SH-SY5Y (cell line): ENCODE data around the gene TTC39A.

ENCODE experiments used
- GATA2 ChIP-seq: IDR thresholded peaks from 2 replicates; pipeline ENCODE4 v1.6.1; 2011; ENCODE audit warnings: mild to moderate bottlenecking, low read depth, low read length
- GATA3 ChIP-seq: IDR thresholded peaks from 2 replicates; pipeline ENCODE4 v1.6.1; 2011; ENCODE audit warnings: low read depth, mild to moderate bottlenecking, low read length, moderate library complexity

DNA sequence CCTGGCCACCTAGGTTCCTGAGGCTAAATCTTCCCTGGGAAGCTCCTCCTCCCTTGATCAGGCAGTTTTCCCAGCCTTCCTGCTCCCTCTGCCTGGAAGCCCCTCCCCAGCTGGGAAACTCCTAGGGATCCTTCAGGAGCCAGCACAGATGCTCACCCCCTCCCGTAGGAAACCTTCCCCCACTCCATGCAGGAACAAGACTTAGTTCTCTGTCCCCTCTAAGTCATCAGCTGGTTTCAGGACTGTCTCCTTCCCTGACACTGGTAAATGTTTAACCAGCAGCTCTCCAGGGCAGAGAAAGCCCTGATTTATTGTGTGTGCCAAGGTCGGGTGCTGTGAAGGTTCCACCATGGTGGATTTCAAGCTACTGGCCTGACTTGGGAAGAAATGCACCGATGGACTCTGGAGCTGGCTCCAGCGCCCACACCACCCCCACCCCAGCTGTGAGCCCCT is 25.0 kb downstream of the TTC39A start:
- TF ChIP-seq GATA2 (no peak), GATA3 (no peak)
